HepG2 (cell line): Measurements from ENCODE around the gene AGRN. TPM values are rescaled to one million over a fixed set of nuclear protein-coding genes. Genes with fewer than 3 reads are reported as not detected.
A peak's percentile ranks its signal among the peaks of the same experiment; 100 is the strongest.

Experiments used
- ATAD3A ChIP-seq: sonication (generic); formaldehyde crosslinking; IDR thresholded peaks from 2 replicates; pipeline ENCODE4 v1.4.0; 2020; ENCODE audit warnings: missing genetic modification reagents
- ELF3 ChIP-seq: IDR thresholded peaks from 2 replicates; pipeline ENCODE4 v1.6.1; 2016; ENCODE audit warnings: missing genetic modification reagents, missing compliant biosample characterization
- FOXP1 ChIP-seq, 2 experiments: fragments of 450-650 bp in 1 of 2; IDR thresholded peaks; 2 replicates each; pipeline ENCODE4 v1.6.1; 2017 to 2018; ENCODE audit warnings: antibody characterized with exemption in 1 of 2
- HNRNPUL1 ChIP-seq: fragments of 200-400 bp; formaldehyde crosslinking; IDR thresholded peaks from 2 replicates; pipeline ENCODE4 v1.6.1; 2017; ENCODE audit warnings: low read depth, mild to moderate bottlenecking, low read length, moderate library complexity
- JUND ChIP-seq: sonication (generic); formaldehyde crosslinking; IDR thresholded peaks from 2 replicates; pipeline ENCODE4 v1.8.0; 2022; ENCODE audit warnings: mild to moderate bottlenecking, missing genetic modification reagents
- MBNL3 ChIP-seq: fragments of 250-450 bp; sonication (Bioruptor Pico); conservative IDR thresholded peaks from 2 replicates; pipeline ENCODE4 v1.8.0; 2022; ENCODE audit warnings: mild to moderate bottlenecking, inconsistent platforms
- NPAS2 ChIP-seq: sonication (generic); formaldehyde crosslinking; IDR thresholded peaks from 2 replicates; pipeline ENCODE4 v1.8.0; 2022; ENCODE audit warnings: mild to moderate bottlenecking, missing genetic modification reagents, borderline replicate concordance
- RNF2 ChIP-seq: fragments of 450-650 bp; conservative IDR thresholded peaks from 2 replicates; pipeline ENCODE4 v1.6.1; 2016; ENCODE audit warnings: low read depth
- SP4 ChIP-seq: sonication (generic); formaldehyde crosslinking; IDR thresholded peaks from 2 replicates; pipeline ENCODE4 v1.8.1; 2023; ENCODE audit warnings: mild to moderate bottlenecking, missing genetic modification reagents
- SP5 ChIP-seq: IDR thresholded peaks from 2 replicates; pipeline ENCODE4 v1.6.1; 2016; ENCODE audit warnings: low read depth, borderline replicate concordance
- TEAD3 ChIP-seq: optimal IDR thresholded peaks from 2 replicates; pipeline ENCODE3; 2016; ENCODE audit warnings: borderline replicate concordance
- TGIF2 ChIP-seq: IDR thresholded peaks from 2 replicates; pipeline ENCODE4 v1.6.1; 2016; ENCODE audit warnings: control low read depth, missing compliant biosample characterization
- ZFX ChIP-seq: sonication (generic); formaldehyde crosslinking; IDR thresholded peaks from 2 replicates; pipeline ENCODE4 v1.4.0; 2020; ENCODE audit warnings: mild to moderate bottlenecking, low read depth, missing genetic modification reagents, moderate library complexity
- ZNF354B ChIP-seq: sonication (generic); formaldehyde crosslinking; IDR thresholded peaks from 2 replicates; pipeline ENCODE4 v1.8.0; 2022; ENCODE audit warnings: mild to moderate bottlenecking, missing genetic modification reagents
- polyA plus RNA-seq, 8 experiments: library from polyadenylated mRNA; depleted of rRNA in 3 of 8; stranded (reverse) in 7 of 8; unstranded in 1 of 8; fragments of >200 nt; fragmentation: Illumina TruSeq in 4 of 8; extraction: Trizol in 4 of 8; gene quantifications; 2 replicates each; pipeline versions ENCODE4 v1.2.1 to v1.2.3, GENCODE V29; 2011 to 2016; ENCODE audit warnings: low read depth in 4 of 8, missing spikeins in 1 of 8, mixed read lengths in 1 of 8; ENCODE audit not compliant: insufficient read depth in 1 of 8
- total RNA-seq, 5 experiments: library from RNA; depleted of rRNA; stranded (reverse); fragments of >200 nt; fragmentation: Illumina TruSeq; extraction: Trizol; gene quantifications; 2 replicates each; pipeline ENCODE4 v1.2.3, GENCODE V29; 2016; ENCODE audit warnings: low read depth in 1 of 5
- TF ChIP-seq, protein P1 (sequence below): sonication (generic); formaldehyde crosslinking; IDR thresholded peaks from 2 replicates; pipeline ENCODE4 v1.4.0; 2020; ENCODE audit warnings: mild to moderate bottlenecking, missing genetic modification reagents
- TF ChIP-seq, protein P2 (sequence below): sonication (generic); formaldehyde crosslinking; IDR thresholded peaks from 2 replicates; pipeline ENCODE4; 2020; ENCODE audit warnings: missing genetic modification reagents, mild to moderate bottlenecking, borderline replicate concordance
- TF ChIP-seq, protein P3 (sequence below): sonication (generic); formaldehyde crosslinking; IDR thresholded peaks from 2 replicates; pipeline ENCODE4 v1.4.0; 2020; ENCODE audit warnings: missing genetic modification reagents
- TF ChIP-seq, protein P4 (sequence below): sonication (generic); formaldehyde crosslinking; IDR thresholded peaks from 2 replicates; pipeline ENCODE4 v1.8.0; 2023; ENCODE audit warnings: mild to moderate bottlenecking, missing genetic modification reagents
- TF ChIP-seq, protein P5 (sequence below): sonication (generic); formaldehyde crosslinking; conservative IDR thresholded peaks from 2 replicates; pipeline ENCODE4 v1.8.0; 2022; ENCODE audit warnings: missing genetic modification reagents
- TF ChIP-seq, protein P6 (sequence below): sonication (generic); formaldehyde crosslinking; IDR thresholded peaks from 2 replicates; pipeline ENCODE4 v1.4.0; 2020; ENCODE audit warnings: missing genetic modification reagents; ENCODE audit errors: not compliant biosample characterization

Gene AGRN
- total and polyA plus RNA-seq, 2 of the 13 experiments (the other 11 are each of a cell fraction or from before 2014, with no cell fraction given) = 29.8 to 65.2 TPM

DNA sequence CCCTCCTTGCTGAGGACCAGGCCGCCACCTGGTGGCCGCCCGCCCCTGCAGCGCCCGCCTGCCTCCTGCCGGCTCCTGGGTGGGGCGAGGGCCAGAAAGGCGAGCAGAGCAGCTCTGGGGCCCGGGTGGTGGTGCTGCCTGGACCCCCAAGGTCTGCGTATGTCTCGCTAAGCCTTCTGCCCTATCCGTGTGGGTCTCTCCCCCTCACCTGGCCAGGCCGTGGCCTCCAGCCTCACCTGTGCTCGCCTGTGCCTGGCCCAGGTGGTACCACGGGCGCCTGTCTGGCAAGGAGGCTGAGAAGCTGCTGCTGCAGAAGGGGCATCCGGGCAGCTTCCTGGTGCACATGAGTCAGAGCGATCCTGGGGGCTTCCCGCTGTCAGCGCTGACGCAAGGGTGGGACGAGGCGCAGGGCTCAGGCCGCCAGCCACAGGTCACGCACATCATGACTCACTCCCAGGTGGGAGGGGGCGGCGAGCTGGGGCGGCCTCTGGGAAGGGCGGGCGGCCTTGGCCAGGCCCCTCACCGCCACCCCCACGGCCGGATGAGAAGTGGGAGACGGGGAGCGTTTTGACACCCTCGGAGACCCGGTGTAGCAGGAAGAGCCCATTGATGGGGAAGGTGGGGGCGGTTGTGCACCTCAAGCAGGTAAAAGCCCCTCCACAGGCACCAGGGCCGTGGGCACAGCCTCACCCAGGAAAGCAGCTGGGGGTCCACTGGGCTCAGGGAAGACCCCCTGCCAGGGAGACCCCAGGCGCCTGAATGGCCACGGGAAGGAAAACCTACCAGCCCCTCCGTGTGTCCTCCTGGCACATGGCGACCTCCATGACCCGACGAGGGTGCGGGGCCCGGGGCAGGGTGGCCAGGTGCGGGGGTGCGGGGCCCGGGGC is 44.3 kb downstream of the AGRN start (continued):
- TF ChIP-seq, protein P1, sequence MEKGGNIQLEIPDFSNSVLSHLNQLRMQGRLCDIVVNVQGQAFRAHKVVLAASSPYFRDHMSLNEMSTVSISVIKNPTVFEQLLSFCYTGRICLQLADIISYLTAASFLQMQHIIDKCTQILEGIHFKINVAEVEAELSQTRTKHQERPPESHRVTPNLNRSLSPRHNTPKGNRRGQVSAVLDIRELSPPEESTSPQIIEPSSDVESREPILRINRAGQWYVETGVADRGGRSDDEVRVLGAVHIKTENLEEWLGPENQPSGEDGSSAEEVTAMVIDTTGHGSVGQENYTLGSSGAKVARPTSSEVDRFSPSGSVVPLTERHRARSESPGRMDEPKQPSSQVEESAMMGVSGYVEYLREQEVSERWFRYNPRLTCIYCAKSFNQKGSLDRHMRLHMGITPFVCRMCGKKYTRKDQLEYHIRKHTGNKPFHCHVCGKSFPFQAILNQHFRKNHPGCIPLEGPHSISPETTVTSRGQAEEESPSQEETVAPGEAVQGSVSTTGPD (CRISPR knock-in tag) = no peak
- TF ChIP-seq, protein P2, sequence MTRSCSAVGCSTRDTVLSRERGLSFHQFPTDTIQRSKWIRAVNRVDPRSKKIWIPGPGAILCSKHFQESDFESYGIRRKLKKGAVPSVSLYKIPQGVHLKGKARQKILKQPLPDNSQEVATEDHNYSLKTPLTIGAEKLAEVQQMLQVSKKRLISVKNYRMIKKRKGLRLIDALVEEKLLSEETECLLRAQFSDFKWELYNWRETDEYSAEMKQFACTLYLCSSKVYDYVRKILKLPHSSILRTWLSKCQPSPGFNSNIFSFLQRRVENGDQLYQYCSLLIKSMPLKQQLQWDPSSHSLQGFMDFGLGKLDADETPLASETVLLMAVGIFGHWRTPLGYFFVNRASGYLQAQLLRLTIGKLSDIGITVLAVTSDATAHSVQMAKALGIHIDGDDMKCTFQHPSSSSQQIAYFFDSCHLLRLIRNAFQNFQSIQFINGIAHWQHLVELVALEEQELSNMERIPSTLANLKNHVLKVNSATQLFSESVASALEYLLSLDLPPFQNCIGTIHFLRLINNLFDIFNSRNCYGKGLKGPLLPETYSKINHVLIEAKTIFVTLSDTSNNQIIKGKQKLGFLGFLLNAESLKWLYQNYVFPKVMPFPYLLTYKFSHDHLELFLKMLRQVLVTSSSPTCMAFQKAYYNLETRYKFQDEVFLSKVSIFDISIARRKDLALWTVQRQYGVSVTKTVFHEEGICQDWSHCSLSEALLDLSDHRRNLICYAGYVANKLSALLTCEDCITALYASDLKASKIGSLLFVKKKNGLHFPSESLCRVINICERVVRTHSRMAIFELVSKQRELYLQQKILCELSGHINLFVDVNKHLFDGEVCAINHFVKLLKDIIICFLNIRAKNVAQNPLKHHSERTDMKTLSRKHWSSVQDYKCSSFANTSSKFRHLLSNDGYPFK = peak; percentile 49; the same call in 1 of the 2 replicates
- TF ChIP-seq HNRNPUL1 (no peak), TEAD3 (CRISPR knock-in tag) (no peak), ZFX (CRISPR knock-in tag) (peak; percentile 68), NPAS2 (CRISPR knock-in tag) (no peak), JUND (CRISPR knock-in tag) (peak; percentile 95), MBNL3 (CRISPR knock-in tag) (no peak), TGIF2 (CRISPR knock-in tag) (no peak), RNF2 (0 out of 2 replicates have a peak, but pooled peaks have one; percentile 53), SP5 (peak; percentile 64; the same call in 1 of the 2 replicates), ZNF354B (CRISPR knock-in tag) (0 out of 2 replicates have a peak, but pooled peaks have one; percentile 62), SP4 (CRISPR knock-in tag) (peak; percentile 77), ATAD3A (no peak), FOXP1 (IDR thresholded peaks at IDR 0.05) (no peak), FOXP1 (CRISPR knock-in tag; IDR thresholded peaks at IDR 0.05) (peak; percentile 20; the same call in 1 of the 2 replicates), ELF3 (CRISPR knock-in tag) (peak; percentile 93)
- TF ChIP-seq, protein P3, sequence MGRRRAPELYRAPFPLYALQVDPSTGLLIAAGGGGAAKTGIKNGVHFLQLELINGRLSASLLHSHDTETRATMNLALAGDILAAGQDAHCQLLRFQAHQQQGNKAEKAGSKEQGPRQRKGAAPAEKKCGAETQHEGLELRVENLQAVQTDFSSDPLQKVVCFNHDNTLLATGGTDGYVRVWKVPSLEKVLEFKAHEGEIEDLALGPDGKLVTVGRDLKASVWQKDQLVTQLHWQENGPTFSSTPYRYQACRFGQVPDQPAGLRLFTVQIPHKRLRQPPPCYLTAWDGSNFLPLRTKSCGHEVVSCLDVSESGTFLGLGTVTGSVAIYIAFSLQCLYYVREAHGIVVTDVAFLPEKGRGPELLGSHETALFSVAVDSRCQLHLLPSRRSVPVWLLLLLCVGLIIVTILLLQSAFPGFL = no peak
- TF ChIP-seq, protein P4, sequence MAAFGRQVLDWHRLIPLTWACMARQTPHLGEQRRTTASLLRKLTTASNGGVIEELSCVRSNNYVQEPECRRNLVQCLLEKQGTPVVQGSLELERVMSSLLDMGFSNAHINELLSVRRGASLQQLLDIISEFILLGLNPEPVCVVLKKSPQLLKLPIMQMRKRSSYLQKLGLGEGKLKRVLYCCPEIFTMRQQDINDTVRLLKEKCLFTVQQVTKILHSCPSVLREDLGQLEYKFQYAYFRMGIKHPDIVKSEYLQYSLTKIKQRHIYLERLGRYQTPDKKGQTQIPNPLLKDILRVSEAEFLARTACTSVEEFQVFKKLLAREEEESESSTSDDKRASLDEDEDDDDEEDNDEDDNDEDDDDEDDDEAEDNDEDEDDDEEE (CRISPR knock-in tag) = no peak
- TF ChIP-seq, protein P5, sequence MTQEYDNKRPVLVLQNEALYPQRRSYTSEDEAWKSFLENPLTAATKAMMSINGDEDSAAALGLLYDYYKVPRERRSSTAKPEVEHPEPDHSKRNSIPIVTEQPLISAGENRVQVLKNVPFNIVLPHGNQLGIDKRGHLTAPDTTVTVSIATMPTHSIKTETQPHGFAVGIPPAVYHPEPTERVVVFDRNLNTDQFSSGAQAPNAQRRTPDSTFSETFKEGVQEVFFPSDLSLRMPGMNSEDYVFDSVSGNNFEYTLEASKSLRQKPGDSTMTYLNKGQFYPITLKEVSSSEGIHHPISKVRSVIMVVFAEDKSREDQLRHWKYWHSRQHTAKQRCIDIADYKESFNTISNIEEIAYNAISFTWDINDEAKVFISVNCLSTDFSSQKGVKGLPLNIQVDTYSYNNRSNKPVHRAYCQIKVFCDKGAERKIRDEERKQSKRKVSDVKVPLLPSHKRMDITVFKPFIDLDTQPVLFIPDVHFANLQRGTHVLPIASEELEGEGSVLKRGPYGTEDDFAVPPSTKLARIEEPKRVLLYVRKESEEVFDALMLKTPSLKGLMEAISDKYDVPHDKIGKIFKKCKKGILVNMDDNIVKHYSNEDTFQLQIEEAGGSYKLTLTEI = no peak
- TF ChIP-seq, protein P6, sequence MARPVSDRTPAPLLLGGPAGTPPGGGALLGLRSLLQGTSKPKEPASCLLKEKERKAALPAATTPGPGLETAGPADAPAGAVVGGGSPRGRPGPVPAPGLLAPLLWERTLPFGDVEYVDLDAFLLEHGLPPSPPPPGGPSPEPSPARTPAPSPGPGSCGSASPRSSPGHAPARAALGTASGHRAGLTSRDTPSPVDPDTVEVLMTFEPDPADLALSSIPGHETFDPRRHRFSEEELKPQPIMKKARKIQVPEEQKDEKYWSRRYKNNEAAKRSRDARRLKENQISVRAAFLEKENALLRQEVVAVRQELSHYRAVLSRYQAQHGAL (CRISPR knock-in tag) = no peak
